Activated CD4-positive, alpha-beta T cell treated with anti-CD3 and anti-CD28 coated beads for 36 hours (primary cell): ENCODE measurements around the gene RAI1. TPM values are rescaled to one million over a fixed set of nuclear protein-coding genes. Genes with fewer than 3 reads are reported as not detected.

Source experiments
- ATAC-seq: fragments of 200-7000 bp; cut with Tn5 transposase; one replicate; pipeline ENCODE4 v1.10.0; 2021; ENCODE audit warnings: mild to moderate bottlenecking, moderate library complexity
- CTCF ChIA-PET: fragments of 350-600 bp; sonication (Branson Sonifier 250); formaldehyde crosslinking; loops from one replicate; lab custom pipeline; 2021; ENCODE audit warnings: antibody characterized with exemption; lab: Charles Lee
- POLR2A ChIA-PET: fragments of 350-600 bp; sonication (Branson Sonifier 250); formaldehyde crosslinking; loops from one replicate; lab custom pipeline; 2021; ENCODE audit warnings: antibody characterized with exemption, inconsistent platforms; lab: Charles Lee
- DNase-seq: peaks from one replicate; pipeline ENCODE4 v3.0.0-alpha.2; 2020
- H3K27ac Mint-ChIP-seq: one replicate; pipeline ENCODE4 v1.8.0; 2021; ENCODE audit warnings: mixed read lengths
- H3K27me3 Mint-ChIP-seq: one replicate; pipeline ENCODE4 v1.8.0; 2021; ENCODE audit warnings: mixed read lengths
- H3K36me3 Mint-ChIP-seq: one replicate; pipeline ENCODE4 v1.8.0; 2021; ENCODE audit warnings: low read depth, mixed read lengths
- H3K4me1 Mint-ChIP-seq: one replicate; pipeline ENCODE4 v1.8.0; 2021; ENCODE audit warnings: mixed read lengths
- H3K4me3 Mint-ChIP-seq: one replicate; pipeline ENCODE4 v1.8.0; 2021; ENCODE audit warnings: mild to moderate bottlenecking, moderate library complexity, mixed read lengths
- H3K9me3 Mint-ChIP-seq: one replicate; pipeline ENCODE4 v1.8.0; 2021; ENCODE audit warnings: low read depth, mixed read lengths
- intact Hi-C, 2 experiments: fragments of 100-400 bp; cut with DNase I in 1 of 2; cut with micrococcal nuclease in 1 of 2; formaldehyde crosslinking; loops; one replicate each; pipeline versions ENCODE4 v1.14.2 to v1.15.1; 2022 to 2024; cut with DNase I, micrococcal nuclease
- total RNA-seq, 2 experiments: library from RNA; stranded (reverse); gene quantifications; one replicate each; pipeline ENCODE4 v1.2.3, GENCODE V29; 2021

RAI1 gene
- total RNA-seq, 2 experiments from 2014 or later, result 13.6 to 16.4 TPM

GRCh38 chr17:17709815-17710321 is 28.6 kb downstream of the RAI1 start:
- DNase-seq, result no peak
- H3K4me1 Mint-ChIP-seq, result peaks cover 16% of the 10 kb centered on the region
- POLR2A ChIA-PET, result no interaction called here
- no peaks in the 10 kb centered on the region for H3K27me3 Mint-ChIP-seq
- CTCF ChIA-PET, result no interaction called here
- H3K9me3 Mint-ChIP-seq, result no peaks in the 10 kb centered on the region
- H3K4me3 Mint-ChIP-seq, result no peak overlapping the region
- ATAC-seq, result no peak
- no peak overlapping the region for H3K27ac Mint-ChIP-seq
- H3K36me3 Mint-ChIP-seq, result no peaks in the 10 kb centered on the region
- intact Hi-C loops, result no loop called here

GRCh38 chr17:17710355-17710727 is 29.1 kb downstream of the RAI1 start:
- POLR2A ChIA-PET, result no interaction called here
- H3K9me3 Mint-ChIP-seq, result no peaks in the 10 kb centered on the region
- intact Hi-C loops, result no loop called here

GRCh38 chr17:17710728-17711541 is 29.7 kb downstream of the RAI1 start:
- Mint-ChIP-seq H3K27me3 (no peaks in the 10 kb centered on the region), H3K4me1 (peaks cover 16% of the 10 kb centered on the region), H3K36me3 (no peaks in the 10 kb centered on the region), H3K9me3 (no peaks in the 10 kb centered on the region), H3K4me3 (no peak overlapping the region), H3K27ac (no peak overlapping the region)
- DNase-seq, result no peak
- no peak for ATAC-seq
- intact Hi-C loops, result no loop called here
- POLR2A ChIA-PET, result no interaction called here
- CTCF ChIA-PET, result interaction anchor here (0.8 to 1.0 kb wide), 3 partner anchors 18 to 216 kb away, joined by 3 to 5 read pairs (median 3); no protein-coding TSS in a partner anchor

More at GRCh38 chr17:17710355-17710727, 29.1 kb downstream of the RAI1 start:
- Mint-ChIP-seq H3K36me3 (no peaks in the 10 kb centered on the region), H3K4me3 (no peak overlapping the region), H3K27ac (no peak overlapping the region), H3K4me1 (peaks cover 16% of the 10 kb centered on the region), H3K27me3 (no peaks in the 10 kb centered on the region)
- DNase-seq (no peak), ATAC-seq (no peak)
- CTCF ChIA-PET, result no interaction called here

DNA sequence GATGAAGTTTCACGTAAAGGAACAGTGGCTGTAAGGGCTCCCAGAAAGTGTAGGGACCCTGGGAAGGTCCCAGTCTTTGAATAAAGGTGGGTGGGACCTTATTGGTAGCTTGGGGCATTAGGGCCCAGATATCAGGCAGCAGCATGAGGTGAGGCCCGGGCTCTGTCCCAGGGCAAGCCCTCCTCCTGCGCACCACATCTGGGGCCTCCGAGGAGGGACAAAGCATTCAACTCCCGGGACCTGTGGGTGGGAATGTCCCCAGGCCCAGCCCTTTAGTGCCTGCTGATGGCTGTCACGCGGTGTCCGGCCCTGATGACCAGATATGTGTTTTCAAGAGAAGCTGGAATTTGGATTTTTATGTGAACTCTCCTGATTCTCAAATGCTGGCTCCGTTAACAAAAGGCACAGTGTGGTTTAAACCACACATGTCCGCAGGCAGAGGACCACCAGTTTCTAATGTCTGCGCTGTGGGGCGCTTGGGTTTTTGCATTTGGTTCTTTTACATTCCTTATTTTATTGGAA is 30.4 kb downstream of the RAI1 start:
- Mint-ChIP-seq H3K36me3 (no peaks in the 10 kb centered on the region), H3K27ac (no peak overlapping the region)
- CTCF ChIA-PET, result interaction anchor here (0.7 to 1.0 kb wide), 4 partner anchors 17 to 322 kb away, joined by 3 to 5 read pairs (median 3); no protein-coding TSS in a partner anchor

DNA sequence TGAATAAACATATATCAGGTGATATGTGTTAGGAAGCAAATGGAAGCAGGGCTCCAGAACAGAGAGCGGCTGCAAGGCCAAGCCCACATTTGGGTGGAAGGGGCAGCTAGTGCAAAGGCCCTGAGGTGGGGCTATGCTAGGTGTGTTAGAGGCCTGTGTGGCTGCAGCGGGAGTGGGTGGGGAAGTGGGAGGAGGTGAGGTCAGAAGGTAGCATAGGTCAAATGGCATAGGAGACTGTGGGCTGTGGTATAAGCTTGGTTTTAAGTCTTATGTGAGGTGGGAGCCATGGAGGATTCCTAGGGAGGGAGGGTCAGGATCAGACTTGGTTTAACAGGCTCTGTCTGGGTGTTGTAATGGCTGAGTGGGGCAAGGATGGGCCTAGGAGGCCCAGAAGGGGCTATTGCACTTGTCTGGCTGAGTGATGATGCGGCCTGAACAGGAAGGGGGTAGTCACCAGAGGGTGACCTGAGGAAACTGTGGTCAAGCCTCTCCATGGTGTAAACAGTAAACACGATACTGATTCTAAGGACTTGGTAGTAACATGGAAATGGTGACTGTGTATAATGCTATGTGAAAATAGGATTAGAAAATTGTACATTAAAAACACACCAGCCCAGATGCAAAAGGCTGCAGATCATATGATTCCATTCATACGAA is 31.1 kb downstream of the RAI1 start:
- ChIA-PET CTCF (interaction anchor here (0.7 to 1.0 kb wide), 3 partner anchors 16 to 321 kb away, joined by 3 read pairs; no protein-coding TSS in a partner anchor), POLR2A (interaction anchor here (0.6 kb wide), 1 partner anchor 311 kb away, joined by 5 read pairs; no protein-coding TSS in a partner anchor)
- no peaks in the 10 kb centered on the region for H3K27me3 Mint-ChIP-seq
- H3K9me3 Mint-ChIP-seq, result no peaks in the 10 kb centered on the region
- H3K4me3 Mint-ChIP-seq, result no peak overlapping the region
- ATAC-seq (peak; percentile 70), DNase-seq (no peak)
- no peak overlapping the region for H3K27ac Mint-ChIP-seq
- intact Hi-C loops, result no loop called here
- H3K36me3 Mint-ChIP-seq, result no peaks in the 10 kb centered on the region
- H3K4me1 Mint-ChIP-seq, result peaks cover 17% of the 10 kb centered on the region

More for the DNA sequence above, 30.4 kb downstream of the RAI1 start:
- DNase-seq (no peak), ATAC-seq (no peak)
- Mint-ChIP-seq H3K27me3 (no peaks in the 10 kb centered on the region), H3K4me3 (no peak overlapping the region), H3K9me3 (no peaks in the 10 kb centered on the region), H3K4me1 (peaks cover 16% of the 10 kb centered on the region)
- intact Hi-C loops, result no loop called here
- POLR2A ChIA-PET, result no interaction called here

- H3K4me3 Mint-ChIP-seq, result no peak overlapping the region
- no peaks in the 10 kb centered on the region for H3K9me3 Mint-ChIP-seq
- no peak overlapping the region for H3K27ac Mint-ChIP-seq
- ATAC-seq (peak; percentile 43), DNase-seq (peak; percentile 44)
- H3K4me1 Mint-ChIP-seq, result peaks cover 27% of the 10 kb centered on the region
- CTCF ChIA-PET, result no interaction called here
- H3K36me3 Mint-ChIP-seq, result no peaks in the 10 kb centered on the region
- POLR2A ChIA-PET, result no interaction called here
- intact Hi-C loops, result no loop called here
- no peaks in the 10 kb centered on the region for H3K27me3 Mint-ChIP-seq
Measured at GRCh38 chr17:17713839-17714238, 32.6 kb downstream of the RAI1 start.

DNA sequence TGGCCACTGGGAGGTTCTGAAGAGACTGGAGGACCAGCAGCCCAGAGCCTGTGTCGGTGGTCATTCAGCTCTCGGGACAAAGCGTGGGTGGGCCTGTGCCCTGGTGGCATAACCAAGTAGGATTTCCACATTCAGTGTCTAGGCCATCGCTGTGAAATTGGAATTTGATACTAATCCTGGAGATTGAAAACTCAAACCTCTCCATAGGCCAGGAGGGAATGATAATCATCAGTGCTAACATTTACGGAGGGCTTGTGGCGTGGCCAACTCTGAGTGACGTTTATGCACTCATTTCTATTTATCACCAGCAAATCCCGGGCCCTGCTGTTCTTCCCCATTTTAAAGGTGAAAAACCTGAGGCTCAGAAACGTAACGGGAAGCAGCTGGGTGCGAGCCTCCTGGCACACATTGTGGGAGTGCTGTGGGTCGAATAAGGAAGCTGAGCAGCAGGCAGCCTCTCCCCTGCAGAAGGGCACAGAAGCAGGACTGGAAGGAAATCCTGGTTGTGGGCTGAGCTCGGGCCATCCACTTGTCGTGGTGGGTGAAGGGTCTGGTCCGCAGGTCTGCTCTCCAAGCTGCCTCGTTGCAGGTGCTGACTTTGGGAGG is 33.1 kb downstream of the RAI1 start:
- DNase-seq (no peak), ATAC-seq (no peak)
- no peaks in the 10 kb centered on the region for H3K36me3 Mint-ChIP-seq
- POLR2A ChIA-PET, result no interaction called here
- H3K4me1 Mint-ChIP-seq, result peaks cover 27% of the 10 kb centered on the region
- H3K27ac Mint-ChIP-seq, result no peak overlapping the region
- H3K9me3 Mint-ChIP-seq, result no peaks in the 10 kb centered on the region
- no peak overlapping the region for H3K4me3 Mint-ChIP-seq
- CTCF ChIA-PET, result interaction anchor here (0.9 kb wide), 1 partner anchor 205 kb away, joined by 3 read pairs; no protein-coding TSS in a partner anchor
- intact Hi-C loops, result no loop called here
- H3K27me3 Mint-ChIP-seq, result no peaks in the 10 kb centered on the region

GRCh38 chr17:17714879-17715278 is 33.6 kb downstream of the RAI1 start:
- intact Hi-C loops, result no loop called here
- no peak overlapping the region for H3K4me3 Mint-ChIP-seq
- H3K27ac Mint-ChIP-seq, result no peak overlapping the region
- no peaks in the 10 kb centered on the region for H3K27me3 Mint-ChIP-seq
- ATAC-seq (no peak), DNase-seq (no peak)
- ChIA-PET POLR2A (no interaction called here), CTCF (interaction anchor here (0.9 kb wide), 1 partner anchor 204 kb away, joined by 3 read pairs; no protein-coding TSS in a partner anchor)
- H3K9me3 Mint-ChIP-seq, result no peaks in the 10 kb centered on the region
- no peaks in the 10 kb centered on the region for H3K36me3 Mint-ChIP-seq
- H3K4me1 Mint-ChIP-seq, result peaks cover 27% of the 10 kb centered on the region

DNA sequence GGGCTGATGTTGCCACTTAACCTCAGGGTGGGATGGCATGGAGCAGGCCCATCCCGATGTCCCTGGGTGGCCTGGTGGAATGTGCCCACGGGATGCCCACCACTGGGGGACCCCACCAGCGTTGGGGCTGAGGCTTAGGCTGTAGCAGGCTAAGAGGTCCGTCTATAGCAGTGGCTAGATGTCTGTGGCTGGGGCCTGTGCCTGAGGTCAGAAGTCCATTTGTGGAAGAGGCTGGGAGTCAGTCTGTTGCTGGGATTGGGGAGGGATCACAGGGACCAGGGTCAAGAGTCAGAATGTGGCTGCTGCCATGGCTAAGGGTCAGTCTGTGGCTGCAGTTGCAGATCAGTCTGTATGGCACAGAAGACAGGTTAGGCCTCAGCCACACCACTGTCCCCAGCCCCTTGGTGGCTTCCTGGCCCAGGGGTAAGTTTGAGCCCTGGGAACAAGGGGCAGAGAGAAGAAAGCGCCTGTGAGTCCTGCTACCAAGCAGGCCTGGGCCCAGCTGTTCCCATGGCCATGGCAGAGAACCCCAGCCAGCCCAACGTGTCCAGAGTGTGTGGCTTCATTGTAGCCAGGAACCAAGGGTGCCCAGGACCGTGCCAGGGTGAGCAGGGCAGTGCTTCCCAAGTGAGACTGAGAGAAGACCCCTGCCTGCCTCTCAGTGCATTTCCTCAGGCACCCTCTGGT is 35.7 kb downstream of the RAI1 start:
- peaks cover 33% of the 10 kb centered on the region for H3K4me1 Mint-ChIP-seq
- intact Hi-C loops, result no loop called here
- CTCF ChIA-PET, result no interaction called here
- H3K9me3 Mint-ChIP-seq, result no peaks in the 10 kb centered on the region
- H3K36me3 Mint-ChIP-seq, result peaks cover 2% of the 10 kb centered on the region
- H3K27ac Mint-ChIP-seq, result no peak overlapping the region
- peaks cover 10% of the 10 kb centered on the region for H3K27me3 Mint-ChIP-seq
- POLR2A ChIA-PET, result no interaction called here
- H3K4me3 Mint-ChIP-seq, result no peak overlapping the region
- no peak for DNase-seq
- ATAC-seq, result no peak

DNA sequence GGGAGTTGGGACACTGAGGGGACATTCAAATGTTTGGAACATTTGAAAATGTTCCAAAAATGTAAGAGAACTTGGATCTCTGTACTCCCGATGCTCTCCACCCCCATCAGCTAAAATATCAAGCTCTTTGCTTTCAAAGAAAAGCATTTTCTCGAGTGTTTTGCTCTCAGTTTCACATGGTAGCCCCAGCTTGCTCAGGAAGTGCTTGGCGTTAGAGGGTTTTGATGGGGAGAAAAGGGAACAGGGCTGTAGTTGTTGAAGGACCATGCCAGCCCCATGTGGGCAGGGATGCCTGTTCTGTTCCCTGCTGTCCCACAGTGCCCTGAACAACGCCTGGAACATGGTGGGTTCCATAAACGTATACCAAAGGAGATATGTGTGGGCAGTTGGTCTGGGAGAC is 37.0 kb downstream of the RAI1 start:
- DNase-seq, result no peak
- peaks cover 34% of the 10 kb centered on the region for H3K4me1 Mint-ChIP-seq
- peaks cover 20% of the 10 kb centered on the region for H3K27me3 Mint-ChIP-seq
- H3K9me3 Mint-ChIP-seq, result no peaks in the 10 kb centered on the region
- H3K27ac Mint-ChIP-seq, result no peak overlapping the region
- no peak overlapping the region for H3K4me3 Mint-ChIP-seq
- ChIA-PET CTCF (no interaction called here), POLR2A (interaction anchor here (0.7 kb wide), 1 partner anchor 31 kb away, joined by 3 read pairs; no protein-coding TSS in a partner anchor)
- H3K36me3 Mint-ChIP-seq, result peaks cover 2% of the 10 kb centered on the region
- no peak for ATAC-seq
- intact Hi-C loops, result no loop called here
